Adrenal gland (tissue), 5 donors: ENCODE data around the gene ACD.

Experiments
- POLR2A ChIP-seq, 2 donors: fragments of 450-650 bp; IDR thresholded peaks; one replicate each; pipeline ENCODE4 v1.6.1; 2017; ENCODE audit warnings: antibody characterized with exemption in 2 of 2, mild to moderate bottlenecking in 2 of 2, moderate library complexity in 1 of 2
- TF ChIP-seq, protein P1 (sequence below), 6 experiments: fragments of 450-650 bp in 4 of 6; fragments of 200-600 bp in 2 of 6; sonication (generic) in 1 of 6; IDR thresholded peaks; 1 replicate in 5 of 6; 2 replicates in 1 of 6; pipeline versions ENCODE4 v1.5.1 to v1.8.0; 2016 to 2021; ENCODE audit warnings: antibody characterized with exemption in 6 of 6, mild to moderate bottlenecking in 2 of 6, moderate library complexity in 1 of 6
- donor health status: DM: no; HTN: no; CAD: no.

GRCh38 chr16:67699265-67699664 lies 39.2 kb upstream of the ACD start:
- TF ChIP-seq, protein P1, sequence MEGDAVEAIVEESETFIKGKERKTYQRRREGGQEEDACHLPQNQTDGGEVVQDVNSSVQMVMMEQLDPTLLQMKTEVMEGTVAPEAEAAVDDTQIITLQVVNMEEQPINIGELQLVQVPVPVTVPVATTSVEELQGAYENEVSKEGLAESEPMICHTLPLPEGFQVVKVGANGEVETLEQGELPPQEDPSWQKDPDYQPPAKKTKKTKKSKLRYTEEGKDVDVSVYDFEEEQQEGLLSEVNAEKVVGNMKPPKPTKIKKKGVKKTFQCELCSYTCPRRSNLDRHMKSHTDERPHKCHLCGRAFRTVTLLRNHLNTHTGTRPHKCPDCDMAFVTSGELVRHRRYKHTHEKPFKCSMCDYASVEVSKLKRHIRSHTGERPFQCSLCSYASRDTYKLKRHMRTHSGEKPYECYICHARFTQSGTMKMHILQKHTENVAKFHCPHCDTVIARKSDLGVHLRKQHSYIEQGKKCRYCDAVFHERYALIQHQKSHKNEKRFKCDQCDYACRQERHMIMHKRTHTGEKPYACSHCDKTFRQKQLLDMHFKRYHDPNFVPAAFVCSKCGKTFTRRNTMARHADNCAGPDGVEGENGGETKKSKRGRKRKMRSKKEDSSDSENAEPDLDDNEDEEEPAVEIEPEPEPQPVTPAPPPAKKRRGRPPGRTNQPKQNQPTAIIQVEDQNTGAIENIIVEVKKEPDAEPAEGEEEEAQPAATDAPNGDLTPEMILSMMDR (IDR thresholded peaks at IDR 0.05) = no peak
- no peak for TF ChIP-seq POLR2A (IDR thresholded peaks at IDR 0.05)
